Thyroid gland (tissue), 4 donors: Measurements from ENCODE around the gene CACNA1D.

Experiments
- POLR2A ChIP-seq, 2 donors: fragments of 450-650 bp; IDR thresholded peaks; one replicate each; pipeline ENCODE4 v1.6.1; 2017; ENCODE audit warnings: antibody characterized with exemption in 2 of 2, mild to moderate bottlenecking in 2 of 2, moderate library complexity in 1 of 2
- TF ChIP-seq, protein P1 (sequence below), 6 experiments: fragments of 200-600 bp in 3 of 6; fragments of 450-650 bp in 3 of 6; sonication (generic) in 3 of 6; IDR thresholded peaks; one replicate each; pipeline ENCODE4 v1.5.1; 2016 to 2019; ENCODE audit warnings: antibody characterized with exemption in 6 of 6, mild to moderate bottlenecking in 2 of 6, inconsistent platforms in 1 of 6, moderate library complexity in 1 of 6

DNA sequence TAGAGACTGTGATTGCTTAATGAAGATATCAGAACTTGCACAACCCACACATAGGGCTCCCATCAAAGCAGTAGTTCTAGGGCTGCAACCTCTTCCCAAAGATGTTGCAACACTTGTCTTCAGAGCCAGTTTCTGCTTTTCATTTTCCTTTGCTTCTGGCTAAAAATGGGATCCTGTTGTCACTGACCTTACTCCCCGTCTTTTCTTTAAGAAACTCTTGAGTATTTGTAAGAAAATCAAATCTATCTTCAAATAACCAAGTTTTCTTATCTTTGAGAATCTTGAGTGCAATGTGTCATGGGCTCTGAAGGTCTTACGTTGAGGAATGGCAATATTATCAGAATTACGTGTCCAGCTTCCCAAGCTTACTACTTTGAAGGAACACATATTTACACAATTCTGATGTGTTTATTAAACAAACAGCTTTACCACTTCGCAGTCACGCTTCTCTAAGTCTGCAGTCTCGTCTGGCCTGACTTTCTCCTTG lies 24.1 kb downstream of the CACNA1D start:
- TF ChIP-seq, protein P1, sequence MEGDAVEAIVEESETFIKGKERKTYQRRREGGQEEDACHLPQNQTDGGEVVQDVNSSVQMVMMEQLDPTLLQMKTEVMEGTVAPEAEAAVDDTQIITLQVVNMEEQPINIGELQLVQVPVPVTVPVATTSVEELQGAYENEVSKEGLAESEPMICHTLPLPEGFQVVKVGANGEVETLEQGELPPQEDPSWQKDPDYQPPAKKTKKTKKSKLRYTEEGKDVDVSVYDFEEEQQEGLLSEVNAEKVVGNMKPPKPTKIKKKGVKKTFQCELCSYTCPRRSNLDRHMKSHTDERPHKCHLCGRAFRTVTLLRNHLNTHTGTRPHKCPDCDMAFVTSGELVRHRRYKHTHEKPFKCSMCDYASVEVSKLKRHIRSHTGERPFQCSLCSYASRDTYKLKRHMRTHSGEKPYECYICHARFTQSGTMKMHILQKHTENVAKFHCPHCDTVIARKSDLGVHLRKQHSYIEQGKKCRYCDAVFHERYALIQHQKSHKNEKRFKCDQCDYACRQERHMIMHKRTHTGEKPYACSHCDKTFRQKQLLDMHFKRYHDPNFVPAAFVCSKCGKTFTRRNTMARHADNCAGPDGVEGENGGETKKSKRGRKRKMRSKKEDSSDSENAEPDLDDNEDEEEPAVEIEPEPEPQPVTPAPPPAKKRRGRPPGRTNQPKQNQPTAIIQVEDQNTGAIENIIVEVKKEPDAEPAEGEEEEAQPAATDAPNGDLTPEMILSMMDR (IDR thresholded peaks at IDR 0.05): no peak
- TF ChIP-seq POLR2A (IDR thresholded peaks at IDR 0.05): no peak
